GM10248 (cell line): Measurements from ENCODE around the gene RAG1.
"Not testable (repeated sequence)": the region's sequence is repeated elsewhere in the genome, so short reads cannot be mapped to it uniquely, and the experiment has no call there.

Experiments used
- CTCF ChIA-PET: fragments of 300-600 bp; sonication (Branson Sonifier 250); formaldehyde crosslinking; extraction: SDS; loops from one replicate; lab custom pipeline; 2021; ENCODE audit warnings: antibody characterized with exemption; lab: Yijun Ruan, JAX
- POLR2A ChIA-PET: fragments of 350-650 bp; sonication (Branson Sonifier 250); formaldehyde crosslinking; extraction: SDS; loops from one replicate; lab custom pipeline; 2020; ENCODE audit warnings: antibody characterized with exemption; lab: Yijun Ruan, JAX
- DNase-seq: peaks from one replicate; pipeline ENCODE4 v3.0.0; 2012; ENCODE audit errors: extremely low spot score
- CTCF ChIP-seq: IDR thresholded peaks from 2 replicates; pipeline ENCODE4 v1.5.1; 2012; ENCODE audit warnings: mild to moderate bottlenecking, low read depth; ENCODE audit errors: extremely low read depth, missing control alignments, control extremely low read depth

Gene RAG1

GRCh38 chr11:36550385-36551115 is 17.3 kb upstream of the RAG1 start:
- POLR2A ChIA-PET = no interaction called here
- TF ChIP-seq CTCF = no peak
- DNase-seq = no peak
- CTCF ChIA-PET = interaction anchor here (0.9 to 1.8 kb wide), 3 partner anchors 13 to 258 kb away, joined by 3 to 7 read pairs (median 6); no protein-coding TSS in a partner anchor

- POLR2A ChIA-PET, CTCF ChIA-PET, DNase-seq: not testable (repeated sequence)
Observed at GRCh38 chr11:36557390-36557789, 10.4 kb upstream of the RAG1 start.

DNA sequence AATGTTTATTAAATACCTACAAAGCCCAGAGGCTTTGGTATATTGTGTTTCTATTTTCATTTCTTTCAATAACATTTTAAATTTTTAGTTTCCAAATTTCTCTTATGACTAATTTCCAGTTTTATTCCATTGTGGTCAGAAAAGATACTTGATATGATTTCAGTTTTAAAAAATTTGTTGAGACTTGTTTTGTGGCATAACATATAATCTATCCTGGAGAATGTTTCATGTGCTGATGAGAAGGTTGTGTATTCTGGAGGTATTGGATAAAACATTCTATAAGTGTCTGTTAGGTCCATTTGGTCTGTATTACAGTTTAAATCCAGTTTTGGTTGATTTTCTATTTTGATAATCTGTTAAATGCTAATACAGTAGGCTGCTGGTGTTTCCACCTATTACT is 9.8 kb upstream of the RAG1 start:
- no peak for TF ChIP-seq CTCF
- ChIA-PET CTCF (no interaction called here), POLR2A (no interaction called here)
- no peak for DNase-seq

GRCh38 chr11:36558571-36559413 is 9.0 kb upstream of the RAG1 start:
- TF ChIP-seq CTCF = no peak
- CTCF ChIA-PET = interaction anchor here (9.5 kb wide), 1 partner anchor 189 kb away, joined by 340 read pairs; no protein-coding TSS in a partner anchor
- POLR2A ChIA-PET = no interaction called here
- DNase-seq = peak; percentile 35

GRCh38 chr11:36564376-36565030 is 3.3 kb upstream of the RAG1 start:
- ChIA-PET POLR2A (interaction anchor here (1.2 kb wide), 1 partner anchor 183 kb away, joined by 3 read pairs; no protein-coding TSS in a partner anchor), CTCF (interaction anchor here (1.0 to 9.5 kb wide), 33 partner anchors 11 to 275 kb away, joined by 3 to 340 read pairs (median 6); partner anchors contain the start of gene COMMD9)
- TF ChIP-seq CTCF = peak; percentile 70
- peak; percentile 34 for DNase-seq

GRCh38 chr11:36565031-36565610 is 2.7 kb upstream of the RAG1 start:
- ChIA-PET CTCF (interaction anchor here (1.0 to 9.5 kb wide), 29 partner anchors 10 to 275 kb away, joined by 3 to 340 read pairs (median 7); partner anchors contain the start of gene COMMD9), POLR2A (no interaction called here)
- DNase-seq = no peak
- no peak for TF ChIP-seq CTCF
